ENCODE measurements around the gene CSNK2A3.
A peak's percentile ranks its signal among the peaks of the same experiment; 100 is the strongest.

CSNK2A3 gene

GRCh38 chr11:11394241-11394640 lies 41.2 kb upstream of the CSNK2A3 start:
- no peak for DNase-seq
- H2BK5ac ChIP-seq (ENCODE audit: low read depth, low read length, poor library complexity) = no peak overlapping the region
- no peak overlapping the region for H3K23ac ChIP-seq (ENCODE audit: low read length)
- no peak overlapping the region for H3K14ac ChIP-seq (ENCODE audit: low read length)
- no peak overlapping the region for H3K27ac ChIP-seq (ENCODE audit: low read depth, low read length)
- H2AK5ac ChIP-seq (ENCODE audit: low read length) = no peak overlapping the region
- no peak overlapping the region for H3K4me3 ChIP-seq (ENCODE audit: low read depth, low read length)
- no peak overlapping the region for H2BK12ac ChIP-seq (ENCODE audit: low read length)
- no peak overlapping the region for H3K9ac ChIP-seq (ENCODE audit: low read length)
- H4K91ac ChIP-seq (ENCODE audit: low read depth, low read length) = no peak overlapping the region
- H2AFZ ChIP-seq (ENCODE audit: insufficient read depth, low read length, poor library complexity) = no peak overlapping the region
- no peak overlapping the region for H2BK120ac ChIP-seq (ENCODE audit: insufficient read depth, low read length, poor library complexity)
- no peak overlapping the region for H3K18ac ChIP-seq (ENCODE audit: low read length)
- no peak overlapping the region for H4K8ac ChIP-seq (ENCODE audit: low read depth, low read length)
- H3K27me3 ChIP-seq (ENCODE audit: insufficient read depth, low read length) = no peaks in the 10 kb centered on the region
- H3K4ac ChIP-seq (ENCODE audit: low read depth, low read length) = no peak overlapping the region
- H3K79me1 ChIP-seq (ENCODE audit: low read length) = no peaks in the 10 kb centered on the region
- H3K9me3 ChIP-seq (ENCODE audit: insufficient read depth, low read depth, low read length) = no peaks in the 10 kb centered on the region
- no peaks in the 10 kb centered on the region for H3K36me3 ChIP-seq (ENCODE audit: control insufficient read depth in 1 of 2, insufficient read depth in 2 of 2, low read length in 2 of 2)
- H3K4me2 ChIP-seq (ENCODE audit: low read length) = no peak overlapping the region
- H4K12ac ChIP-seq (ENCODE audit: low read depth, low read length) = no peak overlapping the region
- H3K4me1 ChIP-seq (ENCODE audit: control insufficient read depth in 1 of 2, insufficient read depth in 2 of 2, low read length in 2 of 2) = no peaks in the 10 kb centered on the region
- no peaks in the 10 kb centered on the region for H3K79me2 ChIP-seq (ENCODE audit: control insufficient read depth, insufficient read depth, low read length, poor library complexity)

DNA sequence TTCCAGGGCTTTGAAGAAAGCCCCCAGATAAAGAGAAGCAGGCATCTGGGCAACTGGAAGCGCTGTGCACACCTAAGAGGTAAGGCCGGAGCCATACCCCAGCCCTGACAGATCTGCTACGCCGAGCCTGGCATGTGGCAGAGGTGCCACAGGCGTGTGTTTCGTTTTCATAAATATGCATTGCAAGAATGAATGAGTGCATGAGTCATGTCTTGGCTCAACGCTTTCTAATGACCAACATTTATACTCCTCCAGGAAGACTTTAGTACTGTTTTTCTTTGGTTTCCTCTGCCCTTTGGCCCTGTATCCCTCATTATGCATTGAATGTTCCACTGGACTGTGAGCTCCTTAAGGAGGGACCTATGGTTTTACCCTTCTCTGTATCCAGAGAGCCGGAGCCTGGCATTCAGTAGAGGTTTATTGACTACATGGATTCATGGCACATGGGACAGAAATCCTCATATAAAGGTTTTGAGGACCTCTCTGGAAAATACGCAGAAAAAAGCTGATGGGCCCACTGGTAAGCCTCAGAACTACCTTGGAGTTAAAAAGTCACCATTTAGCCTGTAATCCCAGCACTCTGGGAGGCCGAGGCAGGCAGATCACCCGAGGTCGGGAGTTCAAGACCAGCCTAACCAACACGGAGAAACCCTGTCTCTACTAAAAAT lies 38.9 kb upstream of the CSNK2A3 start:
- Histone ChIP-seq H2AK5ac (ENCODE audit: low read length) (no peak overlapping the region), H3K4me1 (ENCODE audit: control insufficient read depth in 1 of 2, insufficient read depth in 2 of 2, low read length in 2 of 2) (no peaks in the 10 kb centered on the region), H4K8ac (ENCODE audit: low read depth, low read length) (no peak overlapping the region), H2BK5ac (ENCODE audit: low read depth, low read length, poor library complexity) (no peak overlapping the region), H2BK12ac (ENCODE audit: low read length) (no peak overlapping the region), H3K9ac (ENCODE audit: low read length) (no peak overlapping the region), H3K4me2 (ENCODE audit: low read length) (no peak overlapping the region), H3K4ac (ENCODE audit: low read depth, low read length) (no peak overlapping the region), H3K79me1 (ENCODE audit: low read length) (no peaks in the 10 kb centered on the region), H3K23ac (ENCODE audit: low read length) (no peak overlapping the region), H3K4me3 (ENCODE audit: low read depth, low read length) (no peak overlapping the region), H4K91ac (ENCODE audit: low read depth, low read length) (no peak overlapping the region), H3K27me3 (ENCODE audit: insufficient read depth, low read length) (no peaks in the 10 kb centered on the region), H3K27ac (ENCODE audit: low read depth, low read length) (no peak overlapping the region), H4K12ac (ENCODE audit: low read depth, low read length) (no peak overlapping the region), H2BK120ac (ENCODE audit: insufficient read depth, low read length, poor library complexity) (no peak overlapping the region), H3K18ac (ENCODE audit: low read length) (no peak overlapping the region), H3K79me2 (ENCODE audit: control insufficient read depth, insufficient read depth, low read length, poor library complexity) (no peaks in the 10 kb centered on the region), H3K14ac (ENCODE audit: low read length) (no peak overlapping the region), H3K36me3 (ENCODE audit: control insufficient read depth in 1 of 2, insufficient read depth in 2 of 2, low read length in 2 of 2) (no peaks in the 10 kb centered on the region), H2AFZ (ENCODE audit: insufficient read depth, low read length, poor library complexity) (no peak overlapping the region), H3K9me3 (ENCODE audit: insufficient read depth, low read depth, low read length) (no peaks in the 10 kb centered on the region)
- no CpG with 5 or more reads among the region's 13 CpGs for WGBS (ENCODE audit: extremely low coverage, insufficient coverage, insufficient read length)
- DNase-seq = peak; percentile 20 to 58

DNA sequence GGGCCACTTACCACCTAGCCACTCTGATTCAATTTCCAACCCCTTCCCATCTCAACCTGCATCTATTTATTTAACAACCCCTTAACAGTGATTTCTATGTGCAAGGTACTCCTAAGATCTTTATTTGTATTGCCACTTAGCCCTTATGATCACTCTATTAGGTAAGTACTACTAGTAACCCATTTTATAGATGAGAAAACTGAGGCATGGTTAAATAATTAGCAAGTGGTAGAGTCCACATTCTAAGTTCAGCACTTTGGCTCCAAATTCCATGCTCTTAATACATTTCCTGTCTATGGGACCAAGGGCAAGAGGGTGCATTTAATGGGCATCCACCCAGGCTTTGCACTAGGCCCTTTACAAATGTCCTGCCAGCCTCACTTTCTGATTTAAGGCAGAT lies 38.1 kb upstream of the CSNK2A3 start:
- no peak overlapping the region for H3K4ac ChIP-seq (ENCODE audit: low read depth, low read length)
- H2AFZ ChIP-seq (ENCODE audit: insufficient read depth, low read length, poor library complexity) = no peak overlapping the region
- H4K12ac ChIP-seq (ENCODE audit: low read depth, low read length) = no peak overlapping the region
- H3K9ac ChIP-seq (ENCODE audit: low read length) = no peak overlapping the region
- H3K23ac ChIP-seq (ENCODE audit: low read length) = no peak overlapping the region
- H2BK12ac ChIP-seq (ENCODE audit: low read length) = no peak overlapping the region
- no peak overlapping the region for H4K91ac ChIP-seq (ENCODE audit: low read depth, low read length)
- H3K18ac ChIP-seq (ENCODE audit: low read length) = no peak overlapping the region
- H3K4me1 ChIP-seq (ENCODE audit: control insufficient read depth in 1 of 2, insufficient read depth in 2 of 2, low read length in 2 of 2) = no peaks in the 10 kb centered on the region
- H3K27me3 ChIP-seq (ENCODE audit: insufficient read depth, low read length) = no peaks in the 10 kb centered on the region
- H2AK5ac ChIP-seq (ENCODE audit: low read length) = no peak overlapping the region
- H3K14ac ChIP-seq (ENCODE audit: low read length) = no peak overlapping the region
- no peak overlapping the region for H2BK5ac ChIP-seq (ENCODE audit: low read depth, low read length, poor library complexity)
- no peaks in the 10 kb centered on the region for H3K79me2 ChIP-seq (ENCODE audit: control insufficient read depth, insufficient read depth, low read length, poor library complexity)
- H3K36me3 ChIP-seq (ENCODE audit: control insufficient read depth in 1 of 2, insufficient read depth in 2 of 2, low read length in 2 of 2) = no peaks in the 10 kb centered on the region
- H3K79me1 ChIP-seq (ENCODE audit: low read length) = no peaks in the 10 kb centered on the region
- DNase-seq = no peak
- no peak overlapping the region for H3K4me2 ChIP-seq (ENCODE audit: low read length)
- H2BK120ac ChIP-seq (ENCODE audit: insufficient read depth, low read length, poor library complexity) = no peak overlapping the region
- no peak overlapping the region for H3K4me3 ChIP-seq (ENCODE audit: low read depth, low read length)
- H3K9me3 ChIP-seq (ENCODE audit: insufficient read depth, low read depth, low read length) = no peaks in the 10 kb centered on the region
- H4K8ac ChIP-seq (ENCODE audit: low read depth, low read length) = no peak overlapping the region
- no peak overlapping the region for H3K27ac ChIP-seq (ENCODE audit: low read depth, low read length)

DNA sequence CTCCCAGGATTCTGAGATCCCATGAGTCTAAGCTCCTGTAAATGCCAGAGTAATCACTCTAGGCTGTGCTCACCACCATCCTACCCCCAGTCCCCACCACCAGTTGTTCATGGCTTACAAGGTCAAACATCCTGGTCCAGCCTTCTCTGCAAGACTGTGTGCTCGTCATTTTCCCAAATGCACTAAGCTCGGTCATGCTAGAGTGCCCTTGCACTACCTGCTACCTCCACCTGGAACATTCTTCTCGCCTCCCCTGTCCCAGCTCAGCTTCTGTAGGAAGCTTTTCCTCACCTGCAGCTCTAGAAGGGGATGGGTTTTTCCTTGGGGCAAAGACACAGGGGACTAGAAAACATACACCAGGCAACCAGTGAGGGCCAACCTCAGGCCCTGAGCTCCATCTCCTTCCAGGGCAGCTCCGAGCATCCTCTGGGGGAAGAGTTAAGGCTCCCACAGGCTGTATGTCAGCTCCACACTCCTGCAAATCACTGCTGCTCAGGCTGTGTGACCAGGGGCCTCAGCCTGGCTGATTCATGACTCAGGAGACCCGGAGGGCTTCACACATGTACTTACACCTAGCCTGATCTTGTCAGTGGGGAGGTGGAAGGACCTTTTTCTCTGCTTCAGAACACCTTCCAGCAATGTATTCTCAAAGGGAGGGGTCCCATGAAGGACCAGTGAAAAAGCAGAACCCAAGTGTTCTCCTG lies 37.2 kb upstream of the CSNK2A3 start:
- Histone ChIP-seq H4K91ac (ENCODE audit: low read depth, low read length) (no peak overlapping the region), H3K27ac (ENCODE audit: low read depth, low read length) (no peak overlapping the region), H3K23ac (ENCODE audit: low read length) (no peak overlapping the region), H2BK12ac (ENCODE audit: low read length) (no peak overlapping the region), H4K12ac (ENCODE audit: low read depth, low read length) (no peak overlapping the region), H3K4me1 (ENCODE audit: control insufficient read depth in 1 of 2, insufficient read depth in 2 of 2, low read length in 2 of 2) (no peaks in the 10 kb centered on the region), H2BK120ac (ENCODE audit: insufficient read depth, low read length, poor library complexity) (no peak overlapping the region), H3K4me2 (ENCODE audit: low read length) (no peak overlapping the region), H3K27me3 (ENCODE audit: insufficient read depth, low read length) (no peaks in the 10 kb centered on the region), H4K8ac (ENCODE audit: low read depth, low read length) (no peak overlapping the region), H2AFZ (ENCODE audit: insufficient read depth, low read length, poor library complexity) (no peak overlapping the region), H3K14ac (ENCODE audit: low read length) (no peak overlapping the region), H2AK5ac (ENCODE audit: low read length) (no peak overlapping the region), H3K9ac (ENCODE audit: low read length) (no peak overlapping the region), H3K36me3 (ENCODE audit: control insufficient read depth in 1 of 2, insufficient read depth in 2 of 2, low read length in 2 of 2) (no peaks in the 10 kb centered on the region), H3K4me3 (ENCODE audit: low read depth, low read length) (no peak overlapping the region), H3K79me2 (ENCODE audit: control insufficient read depth, insufficient read depth, low read length, poor library complexity) (no peaks in the 10 kb centered on the region), H3K4ac (ENCODE audit: low read depth, low read length) (no peak overlapping the region), H3K9me3 (ENCODE audit: insufficient read depth, low read depth, low read length) (no peaks in the 10 kb centered on the region), H3K79me1 (ENCODE audit: low read length) (no peaks in the 10 kb centered on the region), H2BK5ac (ENCODE audit: low read depth, low read length, poor library complexity) (no peak overlapping the region), H3K18ac (ENCODE audit: low read length) (no peak overlapping the region)
- DNase-seq = peak in 1 of 2 donors; percentile 15
- WGBS (ENCODE audit: extremely low coverage, insufficient coverage, insufficient read length) = no CpG with 5 or more reads among the region's 5 CpGs
